NB4 (cell line): Measurements from ENCODE around the gene TTC38.

Experiments
- CTCF ChIP-seq: IDR thresholded peaks from one replicate; pipeline ENCODE4 v1.5.1; 2012; ENCODE audit warnings: low read depth, low read length
- MAX ChIP-seq: IDR thresholded peaks from 2 replicates; pipeline ENCODE4 v1.6.1; 2011; ENCODE audit warnings: low read depth, low read length
- MYC ChIP-seq: IDR thresholded peaks from 2 replicates; pipeline ENCODE4 v1.6.1; 2011; ENCODE audit warnings: low read depth, low read length
- POLR2A ChIP-seq: IDR thresholded peaks from 2 replicates; pipeline ENCODE4 v1.6.1; 2011; ENCODE audit warnings: mild to moderate bottlenecking; ENCODE audit not compliant: insufficient read length; ENCODE audit errors: extremely low read depth

GRCh38 chr22:46296257-46297150 lies 28.7 kb downstream of the TTC38 start, which contains the start of gene GTSE1:
- TF ChIP-seq POLR2A: peak; percentile 59
- TF ChIP-seq CTCF: no peak
- TF ChIP-seq MAX: no peak; the same call in 1 of the 2 replicates
- peak; percentile 6; the same call in 1 of the 2 replicates for TF ChIP-seq MYC
